GM21367 (cell line): ENCODE measurements around the gene TMEM45A.
"Not testable (repeated sequence)": the region's sequence is repeated elsewhere in the genome, so short reads cannot be mapped to it uniquely, and the experiment has no call there.

Experiments
- ATAC-seq: cut with Tn5 transposase; IDR thresholded peaks from one replicate; pipeline ENCODE4 v1.9.1; 2021; ENCODE audit not compliant: unreplicated experiment

TMEM45A gene

GRCh38 chr3:100532411-100532810 is 40.0 kb downstream of the TMEM45A start:
- no peak for ATAC-seq

- no peak for ATAC-seq
These were observed 40.8 kb downstream of the TMEM45A start for GRCh38 chr3:100533176-100533575.

- no peak for ATAC-seq
These were observed 43.2 kb downstream of the TMEM45A start for GRCh38 chr3:100535610-100535943.

GRCh38 chr3:100536093-100536492 is 43.7 kb downstream of the TMEM45A start:
- ATAC-seq: no peak

GRCh38 chr3:100537646-100538338 is 45.4 kb downstream of the TMEM45A start:
- no peak for ATAC-seq

- no peak for ATAC-seq
These were observed 45.9 kb downstream of the TMEM45A start for GRCh38 chr3:100538339-100538706.

GRCh38 chr3:100540791-100541334 is 48.4 kb downstream of the TMEM45A start:
- ATAC-seq: no peak

- ATAC-seq: not testable (repeated sequence)
These were observed 49.0 kb downstream of the TMEM45A start for GRCh38 chr3:100541428-100541827.

GRCh38 chr3:100545371-100545770 is 53.0 kb downstream of the TMEM45A start:
- no peak for ATAC-seq

GRCh38 chr3:100546020-100546744 is 53.8 kb downstream of the TMEM45A start:
- ATAC-seq: no peak

- ATAC-seq: no peak
These were observed 55.6 kb downstream of the TMEM45A start for GRCh38 chr3:100548053-100548452.

- no peak for ATAC-seq
These were observed 61.4 kb downstream of the TMEM45A start for GRCh38 chr3:100553618-100554372.

- no peak for ATAC-seq
These were observed 61.9 kb downstream of the TMEM45A start for GRCh38 chr3:100554373-100554676.

- no peak for ATAC-seq
These were observed 64.4 kb downstream of the TMEM45A start for GRCh38 chr3:100556673-100557310.

- no peak for ATAC-seq
These were observed 65.8 kb downstream of the TMEM45A start for GRCh38 chr3:100558233-100558632.

- no peak for ATAC-seq
These were observed 68.0 kb downstream of the TMEM45A start for GRCh38 chr3:100560426-100560825.

GRCh38 chr3:100561459-100562158 is 69.2 kb downstream of the TMEM45A start:
- ATAC-seq: no peak

GRCh38 chr3:100562224-100562857 is 69.9 kb downstream of the TMEM45A start:
- no peak for ATAC-seq

- ATAC-seq: no peak
These were observed 70.8 kb downstream of the TMEM45A start for GRCh38 chr3:100563228-100563627.

GRCh38 chr3:100563652-100564211 is 71.3 kb downstream of the TMEM45A start:
- ATAC-seq: no peak
